GM18519 (cell line): ENCODE data around the gene LDLRAD4.

ENCODE experiments used
- ATAC-seq: cut with Tn5 transposase; IDR thresholded peaks from one replicate; pipeline ENCODE4 v1.9.1; 2021; ENCODE audit warnings: mild to moderate bottlenecking, moderate library complexity; ENCODE audit not compliant: unreplicated experiment, low FRiP score

The LDLRAD4 gene

DNA sequence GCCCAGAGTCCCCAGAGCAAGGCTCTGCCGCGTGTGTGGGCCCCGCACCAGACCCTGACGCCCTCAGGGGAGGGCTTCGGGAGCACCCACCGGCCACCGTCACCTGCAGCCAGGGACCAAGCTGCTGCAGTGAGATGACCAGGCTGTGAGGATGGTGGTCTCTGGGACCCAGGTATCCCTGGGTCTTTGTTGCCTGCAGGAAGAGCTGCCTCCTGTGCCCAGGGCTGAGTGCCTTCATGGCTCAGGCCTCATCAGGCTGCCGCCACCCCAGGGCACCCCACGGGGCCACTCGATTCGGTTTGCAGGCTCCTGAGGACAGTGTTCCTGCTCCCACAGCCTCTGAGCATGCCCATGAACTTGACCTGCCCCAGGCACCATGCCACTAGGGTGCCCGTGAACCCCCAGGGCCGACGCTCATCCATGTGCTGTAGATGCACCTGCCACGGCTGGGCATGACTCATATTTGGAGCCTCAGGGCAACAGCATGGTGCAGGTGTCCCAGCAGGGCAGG lies 398.0 kb downstream of the LDLRAD4 start:
- no peak for ATAC-seq

DNA sequence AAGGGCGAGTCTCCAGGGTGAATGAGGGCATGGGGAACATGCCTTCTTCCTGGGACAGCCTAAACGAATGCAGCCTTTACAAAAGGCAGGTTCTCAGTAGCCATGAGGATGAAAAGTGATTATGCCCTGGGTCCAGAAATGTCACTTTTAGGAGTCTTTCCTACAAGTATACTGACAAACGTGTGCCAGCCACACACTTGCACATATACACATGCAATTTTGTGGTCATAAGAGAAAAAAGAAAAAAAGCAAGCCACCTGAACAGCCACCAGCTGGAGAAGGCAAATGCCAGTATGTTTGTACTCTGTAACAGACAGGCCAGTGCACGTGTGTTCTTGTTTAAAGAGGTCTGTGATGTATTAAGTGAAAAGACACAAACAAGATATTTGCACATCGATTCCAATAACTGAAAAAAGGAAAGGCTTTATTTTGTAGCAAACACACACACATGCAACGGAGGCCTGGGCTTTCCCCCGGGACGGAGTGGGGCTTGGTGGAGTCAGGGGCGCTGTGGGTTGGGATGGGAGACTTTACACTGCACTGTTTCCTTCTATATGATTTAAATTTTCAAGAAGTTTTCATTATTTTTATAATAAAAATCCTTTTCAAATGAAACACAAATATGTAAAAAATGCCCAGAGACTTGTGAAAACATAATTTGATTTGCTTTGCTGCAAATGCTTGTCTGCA lies 399.4 kb downstream of the LDLRAD4 start:
- ATAC-seq: no peak

DNA sequence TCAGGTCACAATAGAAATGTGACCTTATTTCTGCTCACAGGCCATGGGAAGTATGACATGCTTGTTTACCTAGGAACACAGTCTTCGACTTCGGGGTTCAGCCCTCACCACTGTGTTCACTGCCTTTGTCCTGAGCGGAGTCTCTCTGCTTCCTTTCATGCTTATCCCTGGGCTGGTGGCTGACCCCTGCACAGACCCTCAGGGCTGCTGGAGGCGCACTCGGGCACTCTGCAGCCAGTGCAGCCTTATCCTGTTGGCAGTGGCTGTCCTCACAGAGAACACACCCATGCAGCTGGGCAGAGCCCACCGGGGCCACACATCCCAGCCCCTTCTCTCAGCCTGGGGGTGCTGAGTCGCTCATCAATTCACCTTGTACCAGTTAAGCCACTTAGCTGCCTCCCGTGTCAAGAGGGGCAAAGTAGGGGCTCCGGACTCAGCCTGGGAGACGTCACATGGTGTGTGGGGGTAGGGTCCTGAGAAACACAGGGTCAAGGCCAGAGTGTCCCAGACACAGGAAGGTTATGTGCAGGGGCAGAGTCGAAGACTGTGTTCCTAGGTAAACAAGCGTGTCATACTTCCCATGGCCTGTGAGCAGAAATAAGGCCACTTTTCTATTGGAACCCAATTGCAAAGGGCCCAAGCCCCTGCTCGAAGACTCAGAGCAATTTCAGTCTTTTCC lies 400.3 kb downstream of the LDLRAD4 start:
- no peak for ATAC-seq

DNA sequence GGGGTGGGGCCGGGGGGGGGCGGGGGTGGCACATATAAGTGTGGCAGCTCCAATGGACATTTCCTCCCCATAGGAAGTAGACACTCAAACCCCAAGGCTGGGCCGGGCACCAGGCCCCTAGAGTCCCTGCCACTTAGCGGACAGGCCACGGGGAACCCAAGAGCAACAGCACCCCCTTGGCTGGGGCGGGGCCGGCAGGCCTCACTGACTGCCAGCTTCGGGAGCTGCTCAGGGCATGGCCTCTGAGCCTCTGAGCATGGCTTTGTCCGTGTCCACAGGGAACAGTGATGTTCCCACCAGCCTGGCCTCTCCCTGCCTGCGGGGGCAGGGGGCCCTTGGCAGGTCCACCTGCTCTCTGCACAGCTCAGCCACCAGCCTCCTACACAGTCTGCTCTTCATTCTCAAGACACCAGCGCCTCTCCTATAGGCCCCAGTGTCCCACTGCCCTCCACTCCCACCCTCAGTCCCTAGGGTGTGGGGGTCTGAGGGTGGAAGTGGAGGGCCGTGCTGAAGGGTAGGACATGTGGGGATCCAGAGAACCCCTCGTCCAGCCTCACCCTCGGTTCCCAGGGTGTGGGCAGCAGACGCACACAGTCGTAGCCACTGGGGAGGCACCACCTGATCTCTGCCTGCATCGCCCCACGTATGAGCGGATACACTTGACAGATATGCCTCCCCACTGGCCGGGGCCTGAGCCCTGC lies 401.1 kb downstream of the LDLRAD4 start:
- ATAC-seq: no peak

DNA sequence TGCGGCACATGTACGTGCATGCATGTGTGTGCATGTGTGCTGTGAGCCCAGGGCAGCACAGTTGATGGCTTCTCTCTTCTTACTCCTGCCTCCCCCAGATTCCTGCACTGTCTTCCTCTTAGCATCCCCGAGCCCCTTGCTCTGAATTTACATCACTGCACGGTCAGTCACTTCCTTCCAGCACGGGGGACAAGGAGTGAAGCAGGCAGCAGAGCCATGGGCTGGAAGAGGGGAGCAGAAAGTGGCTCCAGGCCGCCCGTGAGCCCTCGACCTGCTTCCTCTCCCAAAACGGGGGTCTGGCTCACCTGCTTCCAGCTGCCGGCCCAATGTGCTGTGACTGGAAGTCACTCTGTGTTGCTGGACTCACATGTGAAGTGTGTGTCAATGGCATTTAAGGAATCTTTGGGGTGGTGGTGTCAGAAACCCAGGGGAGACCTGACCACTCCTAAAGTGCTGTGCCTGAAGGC lies 401.7 kb downstream of the LDLRAD4 start:
- ATAC-seq: no peak

DNA sequence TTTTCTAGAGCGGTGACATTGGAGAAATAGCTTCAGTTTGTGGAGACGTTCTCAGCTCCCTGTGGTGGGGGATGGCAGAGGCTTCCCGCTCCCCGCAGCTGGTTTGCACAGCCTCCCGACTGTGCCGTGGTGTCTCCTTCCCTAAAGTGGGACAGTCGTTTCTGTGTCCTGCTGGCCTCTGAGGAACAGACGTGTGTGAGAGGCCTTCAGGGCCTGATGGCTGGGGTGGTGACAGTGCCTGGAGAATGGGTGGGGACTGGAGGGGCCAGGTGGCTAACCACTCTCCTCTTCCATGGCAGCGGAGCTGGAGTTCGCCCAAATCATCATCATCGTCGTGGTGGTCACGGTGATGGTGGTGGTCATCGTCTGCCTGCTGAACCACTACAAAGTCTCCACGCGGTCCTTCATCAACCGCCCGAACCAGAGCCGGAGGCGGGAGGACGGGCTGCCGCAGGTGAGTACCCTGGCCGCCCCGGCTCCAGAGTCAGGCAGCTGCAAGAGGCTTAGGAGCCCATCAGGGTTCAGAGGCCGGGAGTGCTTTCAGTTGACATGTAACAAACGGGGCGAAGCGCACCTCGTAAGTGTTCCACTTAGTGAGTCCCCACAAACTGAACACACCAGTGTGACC lies 402.4 kb downstream of the LDLRAD4 start:
- ATAC-seq: no peak

DNA sequence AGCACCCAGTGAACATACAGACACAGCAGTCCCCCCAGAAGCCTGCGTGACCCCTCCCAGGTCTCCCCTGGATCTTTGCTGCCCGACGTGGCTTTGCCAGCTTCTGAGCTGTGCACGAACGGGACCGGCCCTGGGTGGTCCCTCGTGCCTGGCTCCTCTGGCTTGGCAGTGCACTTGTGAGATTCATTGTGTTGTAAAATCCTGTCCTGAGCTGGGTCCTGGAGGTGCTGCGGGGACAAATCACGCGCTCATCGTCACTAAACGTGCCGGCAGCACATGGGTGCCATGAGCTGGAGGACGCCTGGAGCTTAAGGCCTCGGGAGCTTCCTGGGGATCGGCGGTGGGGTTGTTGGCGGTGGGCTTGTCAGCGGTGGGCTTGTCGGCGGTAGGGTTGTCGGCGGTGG lies 402.9 kb downstream of the LDLRAD4 start:
- no peak for ATAC-seq

DNA sequence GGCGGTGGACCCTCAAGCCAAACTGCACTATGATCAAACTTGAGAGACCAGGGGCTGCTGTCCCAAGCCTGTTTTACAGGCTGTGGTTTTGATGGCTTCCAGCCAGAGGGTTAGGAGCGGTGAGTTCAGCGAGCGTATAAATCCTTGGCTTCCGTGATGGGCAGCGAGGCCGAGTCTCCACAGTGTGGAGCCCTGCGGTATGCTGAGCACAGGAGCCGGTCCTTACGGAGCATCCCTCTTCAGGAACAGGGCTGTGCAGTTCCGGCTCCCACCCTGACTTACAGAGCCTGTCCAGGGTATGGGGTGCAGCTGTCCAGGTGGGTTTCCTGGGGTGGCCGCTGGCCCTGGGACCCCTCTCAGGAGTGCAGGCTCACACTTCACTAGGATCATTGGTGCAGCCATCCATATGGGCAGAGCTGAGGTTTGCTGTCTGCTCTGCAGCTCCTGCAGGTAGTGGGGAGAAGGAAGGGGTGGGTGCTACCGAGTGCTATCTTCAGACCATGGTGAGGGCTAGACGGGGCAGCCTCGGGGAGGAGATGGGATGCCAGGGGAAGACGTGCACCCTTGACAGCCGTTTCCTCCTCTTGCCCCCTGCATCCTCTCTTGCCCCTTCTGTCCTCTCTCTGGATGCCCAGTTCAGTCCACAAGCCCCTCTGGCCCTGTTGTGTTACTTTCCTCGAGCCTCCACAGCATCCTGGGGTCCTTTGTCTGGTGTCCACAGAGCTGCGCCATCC lies 403.5 kb downstream of the LDLRAD4 start:
- no peak for ATAC-seq

DNA sequence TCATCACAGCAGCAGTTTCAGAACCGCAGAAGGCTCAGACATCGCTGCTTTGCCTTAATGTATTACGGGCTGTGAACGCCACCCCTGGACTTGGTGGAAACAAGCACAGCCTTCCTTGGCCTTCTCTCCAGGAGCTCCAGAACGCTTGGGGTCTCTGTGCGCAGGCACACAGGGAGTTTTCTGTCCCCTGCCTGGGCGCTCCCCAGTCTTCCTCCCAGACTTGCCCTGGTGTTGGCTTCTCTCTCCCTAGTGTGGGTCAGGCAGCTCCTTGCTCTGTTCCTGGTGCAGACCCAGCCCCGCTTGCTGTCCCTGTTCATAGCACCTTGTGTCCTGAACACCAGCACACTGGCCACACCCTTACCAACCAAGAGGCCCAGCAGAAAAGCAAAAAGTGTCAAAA lies 404.2 kb downstream of the LDLRAD4 start:
- ATAC-seq: no peak

DNA sequence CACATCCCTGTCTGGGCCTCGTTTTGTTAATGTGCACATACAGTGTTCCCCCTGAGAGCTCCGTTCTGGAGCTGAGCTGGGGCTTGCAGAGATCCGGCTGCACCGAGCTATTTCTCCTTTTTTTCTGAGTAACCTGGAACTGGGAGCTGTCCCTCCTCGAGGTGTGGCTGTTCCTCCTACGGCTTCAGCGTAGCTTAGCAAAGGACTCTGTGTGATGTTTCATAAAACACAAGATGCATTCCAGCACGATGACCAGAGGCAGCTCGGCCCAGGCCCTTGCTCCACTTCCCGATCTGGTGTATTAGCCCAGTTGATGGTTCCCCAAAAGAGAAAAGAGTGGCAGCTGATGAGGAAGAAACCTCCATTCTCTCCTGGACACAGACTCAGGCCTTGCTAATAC lies 404.8 kb downstream of the LDLRAD4 start:
- ATAC-seq: no peak

DNA sequence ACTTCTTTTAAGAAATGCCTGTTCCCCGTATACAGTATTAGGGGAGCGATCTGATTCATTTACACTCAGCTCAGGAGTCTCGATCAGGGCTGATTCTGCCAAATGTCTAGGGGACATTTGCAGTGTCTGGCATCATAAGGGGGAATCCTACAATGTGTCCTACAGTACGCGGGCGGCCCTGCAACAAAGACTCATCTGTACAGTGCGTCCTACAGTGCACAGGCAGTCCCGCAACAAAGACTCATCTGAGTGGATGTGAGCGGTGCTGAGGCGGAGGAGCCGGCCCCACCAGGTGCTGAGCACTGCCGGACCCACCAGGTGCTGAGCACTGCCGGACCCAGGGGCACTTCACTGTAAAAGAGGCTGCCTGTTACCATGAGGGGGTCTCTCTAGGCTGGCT lies 405.3 kb downstream of the LDLRAD4 start:
- no peak for ATAC-seq

DNA sequence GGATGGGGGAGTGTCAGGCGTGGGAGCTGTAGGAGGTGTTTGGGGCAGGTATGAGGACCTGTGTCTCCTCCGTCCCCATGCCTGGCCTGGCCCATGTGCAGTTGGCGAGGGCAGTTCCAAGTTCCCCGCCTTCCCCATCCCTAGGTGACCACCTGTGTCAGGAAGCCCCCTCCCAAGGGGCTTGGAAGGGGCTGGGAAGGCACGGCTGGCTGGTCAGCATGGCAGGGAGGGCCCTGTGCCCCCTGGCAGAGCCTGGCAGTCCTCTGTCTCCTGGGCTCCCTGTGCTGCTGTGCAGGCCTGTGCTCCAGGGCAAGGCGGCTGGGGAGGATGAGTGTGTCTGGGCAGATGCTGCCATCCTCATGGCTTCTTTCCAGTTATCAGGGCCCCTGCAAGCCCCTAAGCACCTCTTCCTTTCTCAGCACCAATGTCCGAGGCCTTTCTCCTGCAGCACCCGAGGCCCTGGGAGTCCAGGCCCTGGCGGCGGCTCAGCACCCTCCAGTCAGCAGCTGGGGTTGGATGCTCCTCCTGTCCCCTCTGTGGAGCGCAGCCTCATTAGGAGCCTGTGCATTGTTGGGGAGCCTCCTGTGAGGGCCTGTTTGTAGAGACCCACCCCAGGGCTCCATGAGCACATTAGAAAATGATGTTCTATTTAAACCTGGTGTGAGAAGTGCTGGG lies 406.1 kb downstream of the LDLRAD4 start:
- ATAC-seq: no peak

DNA sequence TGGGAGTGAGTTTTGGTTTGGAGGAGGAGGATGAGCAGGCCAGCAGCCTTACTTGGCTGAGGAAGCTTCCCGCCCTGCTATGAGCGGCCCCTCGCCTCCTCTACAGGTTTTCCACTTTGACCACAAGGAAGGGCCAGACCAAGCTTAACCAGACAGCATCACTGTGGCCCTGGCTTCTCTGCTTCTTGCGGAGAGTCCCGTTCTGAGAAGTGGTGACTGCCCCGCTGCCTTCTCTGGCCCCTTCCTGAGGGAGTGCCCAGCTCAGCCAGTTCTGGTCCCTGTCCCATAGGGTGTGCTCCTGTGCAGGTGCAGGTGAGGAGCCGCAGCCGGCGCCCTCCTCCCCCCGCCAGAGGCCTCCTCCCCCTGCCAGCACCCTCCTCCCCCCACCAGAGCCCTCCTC lies 406.8 kb downstream of the LDLRAD4 start:
- no peak for ATAC-seq

DNA sequence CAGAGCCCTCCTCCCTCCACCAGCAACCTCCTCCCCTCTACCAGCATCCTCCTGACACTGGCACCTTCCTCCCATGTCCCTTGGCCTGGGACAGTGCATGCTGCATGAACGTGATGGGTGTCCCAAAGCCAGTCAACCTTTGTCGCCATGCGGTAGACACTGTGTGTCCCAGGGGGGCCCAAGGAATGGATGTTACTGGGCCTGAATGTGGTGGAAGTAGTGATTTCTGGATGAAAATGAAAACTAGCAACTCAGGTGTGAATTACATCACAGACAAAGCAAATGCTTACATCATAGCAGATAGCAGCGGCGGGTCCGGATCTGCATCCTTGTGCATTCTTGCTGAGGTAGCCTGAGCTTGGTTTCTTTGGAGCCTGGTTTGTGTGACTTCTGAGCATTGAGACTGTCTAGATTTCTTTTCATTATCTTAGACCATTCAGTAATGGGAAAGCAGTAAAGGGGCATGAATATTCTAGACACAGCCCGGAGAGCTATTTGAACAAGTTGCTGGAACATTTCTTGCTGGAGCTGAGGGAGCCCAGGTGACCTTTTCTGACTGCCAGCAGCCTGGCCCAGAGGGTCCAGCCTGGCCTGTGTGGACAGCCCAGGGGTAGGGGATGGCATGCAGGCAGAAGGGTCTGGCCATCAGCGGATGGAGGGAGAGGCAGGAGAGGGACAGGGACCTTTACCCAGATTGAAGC lies 407.4 kb downstream of the LDLRAD4 start:
- no peak for ATAC-seq

DNA sequence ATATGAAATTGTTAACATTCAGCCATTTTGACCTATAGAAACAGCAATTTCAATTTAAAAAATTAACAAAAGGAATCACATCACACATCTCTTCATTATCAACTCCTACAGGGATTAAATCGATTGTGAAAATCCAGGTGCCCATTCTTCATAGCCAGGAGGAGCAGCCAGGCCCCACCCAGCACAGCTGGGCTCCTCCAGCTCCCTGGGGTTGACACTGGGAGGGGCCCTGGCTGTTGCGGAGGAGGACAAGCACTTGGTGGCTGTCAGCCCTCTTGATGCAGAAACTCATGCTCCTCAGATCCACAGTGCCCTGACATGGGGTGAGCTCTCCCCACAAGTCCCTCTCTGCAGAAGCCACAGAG lies 408.0 kb downstream of the LDLRAD4 start:
- no peak for ATAC-seq

DNA sequence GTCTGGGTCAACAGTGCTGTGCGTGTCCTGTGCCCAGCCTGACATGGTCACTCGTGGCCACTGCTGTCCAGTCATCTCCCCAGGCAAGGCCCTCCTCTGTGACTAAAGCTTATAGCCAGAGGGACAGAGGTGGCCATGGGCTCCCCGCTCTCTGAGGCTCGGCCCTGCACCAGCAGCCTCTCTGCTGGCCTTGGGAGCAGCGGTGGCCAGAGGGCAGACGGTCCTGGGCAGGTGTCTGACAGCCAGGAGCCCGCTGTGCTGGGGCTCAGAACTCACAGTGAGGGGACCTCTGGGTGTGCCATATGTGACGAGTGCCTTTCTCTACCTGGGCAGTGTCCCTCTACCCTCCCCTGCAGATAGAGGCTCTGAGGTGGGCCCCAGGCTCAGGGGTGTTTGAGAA lies 409.1 kb downstream of the LDLRAD4 start:
- ATAC-seq: no peak

DNA sequence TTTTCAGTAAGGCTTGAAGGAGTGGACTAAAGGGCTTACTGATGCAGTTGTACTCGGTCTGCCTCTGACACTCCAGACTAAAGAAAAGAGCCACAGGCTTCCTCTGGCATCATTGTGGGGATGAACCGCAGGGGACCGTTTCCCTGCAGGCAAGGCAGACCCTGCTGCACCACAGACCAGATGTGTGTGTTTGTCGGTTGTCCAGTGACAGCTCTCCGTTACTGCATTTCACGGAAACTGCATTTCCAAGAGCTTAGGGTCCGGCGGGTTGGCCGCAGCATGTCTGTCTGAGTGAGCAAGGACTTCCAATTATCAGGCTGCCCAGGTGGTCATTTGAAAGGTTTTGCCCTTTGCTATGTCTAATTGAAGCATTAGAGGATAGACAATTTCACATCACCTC lies 409.7 kb downstream of the LDLRAD4 start:
- ATAC-seq: no peak

DNA sequence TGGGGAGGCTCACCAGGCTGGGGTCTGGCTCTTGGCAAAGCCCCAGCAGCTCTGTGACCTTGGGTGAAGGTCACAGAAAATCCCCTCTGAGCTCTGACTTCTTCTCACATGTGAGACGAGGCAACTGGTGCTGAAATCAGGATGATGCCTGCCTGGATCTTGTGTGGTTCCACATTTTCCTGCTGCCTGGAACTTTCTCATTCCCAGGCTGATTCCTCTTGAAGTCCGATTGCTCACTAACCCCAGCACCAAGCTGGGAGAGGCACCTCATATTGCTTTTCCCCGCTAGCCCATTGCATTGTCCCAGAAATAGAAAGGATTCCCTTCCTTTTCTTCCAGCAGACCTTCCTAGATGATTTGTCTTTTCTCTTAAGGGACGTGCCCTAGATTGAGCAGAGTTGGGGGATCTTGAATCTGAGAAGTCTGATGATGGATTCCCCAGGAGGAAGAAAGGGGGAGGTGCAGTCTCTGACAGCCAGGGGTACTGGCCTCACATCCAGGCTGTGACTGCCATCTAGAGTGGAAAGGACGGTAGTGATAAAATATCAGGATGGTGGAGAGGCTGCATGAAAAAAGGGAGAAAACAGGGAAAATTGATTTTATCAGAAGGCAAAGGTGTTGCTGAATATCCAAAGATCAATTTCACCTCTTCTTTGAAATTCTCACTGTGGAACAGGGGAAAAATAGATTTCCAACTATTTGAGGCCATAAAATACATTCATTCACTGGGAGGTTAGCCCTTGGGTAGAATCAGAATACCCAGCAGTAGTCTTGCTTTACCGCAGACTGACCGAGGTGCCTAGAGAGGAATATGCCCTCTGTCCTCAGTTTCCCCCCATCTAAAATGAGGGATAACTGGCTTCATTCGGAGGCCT lies 411.5 kb downstream of the LDLRAD4 start:
- ATAC-seq: no peak
